Activated naive CD4-positive, alpha-beta T cell (primary cell): ENCODE measurements around the gene RNF182.
"Not testable (repeated sequence)": the region's sequence is repeated elsewhere in the genome, so short reads cannot be mapped to it uniquely, and the experiment has no call there.

ENCODE experiments used
- DNase-seq, 4 experiments: peaks; one replicate each; lab custom pipeline; 2025; lab: John Stamatoyannopoulos, UW

RNF182 gene

GRCh38 chr6:13917141-13917540 is 7.6 kb upstream of the RNF182 start:
- DNase-seq, result no peak

- DNase-seq, result no peak
These were observed 6.0 kb upstream of the RNF182 start for GRCh38 chr6:13918686-13919250.

- no peak for DNase-seq
These were observed 4.9 kb upstream of the RNF182 start for GRCh38 chr6:13919861-13920260.

GRCh38 chr6:13920552-13920951 is 4.2 kb upstream of the RNF182 start:
- no peak for DNase-seq

- no peak for DNase-seq
These were observed 2.0 kb upstream of the RNF182 start for GRCh38 chr6:13922750-13923149.

- DNase-seq, result no peak
These were observed 1.1 kb upstream of the RNF182 start for GRCh38 chr6:13923527-13924145.

- DNase-seq, result no peak
These were observed 405 bp upstream of the RNF182 start for GRCh38 chr6:13924146-13924948.

- DNase-seq, result no peak
These were observed 1.6 kb downstream of the RNF182 start for GRCh38 chr6:13926378-13926777.

GRCh38 chr6:13927203-13927602 is 2.5 kb downstream of the RNF182 start:
- DNase-seq, result no peak

GRCh38 chr6:13929196-13929595 is 4.4 kb downstream of the RNF182 start:
- no peak for DNase-seq

- no peak for DNase-seq
These were observed 7.1 kb downstream of the RNF182 start for GRCh38 chr6:13931797-13932402.

- DNase-seq, result no peak
These were observed 8.0 kb downstream of the RNF182 start for GRCh38 chr6:13932785-13933184.

- no peak for DNase-seq
These were observed 10.0 kb downstream of the RNF182 start for GRCh38 chr6:13934721-13935120.

- DNase-seq, result no peak
These were observed 10.6 kb downstream of the RNF182 start for GRCh38 chr6:13935190-13935880.

GRCh38 chr6:13935881-13936261 is 11.1 kb downstream of the RNF182 start:
- DNase-seq, result not testable (repeated sequence)

GRCh38 chr6:13941902-13942301 is 17.1 kb downstream of the RNF182 start:
- DNase-seq, result no peak

GRCh38 chr6:13943943-13944342 is 19.2 kb downstream of the RNF182 start:
- no peak for DNase-seq

GRCh38 chr6:13946506-13946905 is 21.8 kb downstream of the RNF182 start:
- DNase-seq, result no peak

GRCh38 chr6:13947611-13948178 is 22.9 kb downstream of the RNF182 start:
- no peak for DNase-seq

- no peak for DNase-seq
These were observed 27.3 kb downstream of the RNF182 start for GRCh38 chr6:13952101-13952500.

GRCh38 chr6:13953061-13953705 is 28.4 kb downstream of the RNF182 start:
- no peak for DNase-seq
